GM19043 (cell line): ENCODE measurements around the gene FLRT1.

Experiments used
- ATAC-seq: cut with Tn5 transposase; IDR thresholded peaks from one replicate; pipeline ENCODE4 v1.9.1; 2021; ENCODE audit warnings: low read depth; ENCODE audit not compliant: unreplicated experiment

Gene FLRT1

DNA sequence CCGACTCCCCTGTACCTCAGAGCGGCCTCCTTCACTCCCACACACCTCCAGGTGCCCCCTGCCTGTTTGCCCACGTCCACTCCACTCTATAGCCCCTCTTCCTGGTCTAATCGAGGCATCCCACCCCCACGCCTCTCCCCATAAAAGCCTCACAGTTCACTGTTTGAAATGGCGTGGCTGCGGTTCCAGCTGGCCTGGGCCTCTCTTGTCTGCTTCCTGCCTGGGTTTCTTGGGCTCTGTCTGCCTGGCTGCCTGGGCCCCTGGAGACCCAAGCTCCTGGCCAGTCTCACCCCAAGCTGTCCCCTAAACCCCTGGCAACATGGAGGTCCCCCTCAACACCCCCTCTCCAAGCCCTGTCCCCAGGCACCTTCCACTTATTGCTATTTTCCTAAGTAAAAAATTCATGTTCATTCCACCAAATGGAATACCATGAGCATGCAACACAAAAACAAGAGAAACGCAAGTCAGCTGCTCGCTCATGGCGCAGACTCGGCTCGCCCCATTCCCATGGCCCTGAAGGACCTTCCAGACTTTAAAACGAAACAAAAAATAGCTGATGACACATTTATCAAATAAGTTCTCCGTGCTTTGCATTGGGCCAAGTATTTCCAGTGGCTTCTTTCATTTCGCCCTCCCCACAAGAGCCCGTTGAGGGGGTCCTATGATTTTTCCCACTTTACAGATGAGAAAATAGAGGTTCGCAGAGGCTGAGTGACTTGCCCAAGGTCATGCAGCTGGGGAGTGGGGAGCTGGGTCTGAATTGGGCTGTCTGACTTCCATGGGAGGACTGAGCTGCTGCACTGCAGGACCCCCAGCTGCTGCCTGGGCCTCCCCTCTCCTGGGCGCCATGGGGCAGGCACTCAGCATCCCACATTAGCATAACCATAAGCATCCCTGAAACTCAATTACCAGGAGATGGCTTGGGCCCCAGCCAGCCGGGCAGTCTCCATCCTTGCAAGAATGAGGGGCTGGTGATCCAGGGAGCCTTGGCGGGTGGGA is 11.7 kb upstream of the FLRT1 start:
- no peak for ATAC-seq

DNA sequence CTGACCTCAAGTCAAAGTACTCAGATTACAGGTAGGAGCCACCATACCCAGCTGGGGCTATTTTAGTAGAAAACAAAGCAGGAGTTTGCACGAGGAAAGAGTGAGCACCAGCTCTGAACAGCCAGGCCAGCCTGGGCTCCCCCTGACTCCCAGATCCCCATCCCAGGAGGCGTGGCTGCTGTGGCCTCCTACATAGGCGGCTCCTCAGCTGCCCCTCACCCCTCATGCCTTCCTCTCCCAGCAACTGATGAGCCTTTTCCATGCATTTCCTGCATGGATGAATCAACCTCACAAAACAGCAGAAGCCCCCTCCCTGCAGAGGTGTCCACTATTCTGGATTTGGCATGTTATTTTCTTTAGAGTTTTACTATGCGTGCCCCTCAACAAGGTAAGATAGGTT is 10.5 kb upstream of the FLRT1 start:
- ATAC-seq, result no peak

DNA sequence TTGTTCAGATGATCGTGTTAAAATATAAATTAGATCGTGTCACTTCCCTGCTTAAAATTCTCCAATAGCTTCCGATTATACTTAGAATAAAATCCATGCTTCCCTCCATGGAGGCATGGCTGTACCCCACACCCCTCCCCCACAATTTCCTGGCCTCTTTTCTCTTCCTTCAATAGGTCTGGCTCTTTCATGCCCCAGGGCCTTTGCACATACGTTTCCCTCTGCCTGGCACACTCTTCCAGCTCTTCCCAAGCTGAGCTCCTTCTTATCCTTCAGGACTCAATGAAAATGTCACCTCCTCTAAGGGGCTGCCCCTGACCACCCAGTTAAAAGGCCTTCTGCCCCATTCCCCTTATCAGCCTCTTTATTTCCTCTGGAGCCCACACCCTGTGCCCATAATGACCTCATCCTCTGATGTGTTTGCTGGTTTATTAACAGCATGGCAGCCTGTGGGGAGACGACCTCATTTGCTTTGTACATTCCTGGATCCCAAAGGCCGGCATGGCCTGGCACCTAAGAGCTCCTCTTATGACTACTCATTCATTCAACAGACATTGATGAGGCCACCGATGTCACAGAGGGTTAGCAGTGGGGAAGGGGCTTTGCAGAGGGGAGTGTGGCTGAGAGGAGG is 9.0 kb upstream of the FLRT1 start:
- ATAC-seq, result no peak

DNA sequence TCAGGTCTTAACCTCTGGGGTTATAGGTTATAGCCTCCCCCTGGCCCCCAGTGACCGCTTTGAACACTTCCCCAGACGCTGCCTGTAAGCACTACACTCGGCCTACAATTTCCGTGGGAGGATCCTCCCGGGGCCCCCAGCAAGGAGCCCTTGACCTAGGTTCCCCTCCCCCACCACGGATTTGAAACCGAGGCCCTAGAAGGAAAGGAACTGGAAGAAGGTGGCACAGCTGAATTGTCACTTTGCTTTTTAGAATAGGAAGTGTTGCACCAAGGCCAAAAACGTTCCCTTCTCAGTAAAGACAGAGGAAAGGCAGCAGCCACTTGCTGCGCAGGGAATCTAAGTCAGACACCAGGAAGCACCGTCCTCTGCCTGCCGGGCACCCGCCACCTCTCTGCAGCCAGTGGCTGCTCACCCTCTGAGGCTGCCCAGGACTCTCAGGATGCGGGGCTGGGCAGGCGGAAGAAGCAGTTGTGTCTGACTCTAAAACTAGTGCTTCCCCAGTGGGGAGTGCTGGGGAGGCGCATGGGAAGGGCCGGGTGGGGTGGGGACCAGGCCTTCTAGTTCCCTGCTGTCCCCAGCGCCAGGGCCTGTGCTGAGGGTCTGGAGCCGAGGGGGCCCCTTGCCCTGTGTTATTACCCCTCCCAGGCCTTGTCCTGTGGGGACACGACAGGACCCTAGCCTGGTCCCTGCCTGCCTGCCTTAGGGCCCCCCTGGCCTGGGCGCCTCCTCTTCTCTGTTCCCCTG is 7.9 kb upstream of the FLRT1 start:
- ATAC-seq, result no peak

DNA sequence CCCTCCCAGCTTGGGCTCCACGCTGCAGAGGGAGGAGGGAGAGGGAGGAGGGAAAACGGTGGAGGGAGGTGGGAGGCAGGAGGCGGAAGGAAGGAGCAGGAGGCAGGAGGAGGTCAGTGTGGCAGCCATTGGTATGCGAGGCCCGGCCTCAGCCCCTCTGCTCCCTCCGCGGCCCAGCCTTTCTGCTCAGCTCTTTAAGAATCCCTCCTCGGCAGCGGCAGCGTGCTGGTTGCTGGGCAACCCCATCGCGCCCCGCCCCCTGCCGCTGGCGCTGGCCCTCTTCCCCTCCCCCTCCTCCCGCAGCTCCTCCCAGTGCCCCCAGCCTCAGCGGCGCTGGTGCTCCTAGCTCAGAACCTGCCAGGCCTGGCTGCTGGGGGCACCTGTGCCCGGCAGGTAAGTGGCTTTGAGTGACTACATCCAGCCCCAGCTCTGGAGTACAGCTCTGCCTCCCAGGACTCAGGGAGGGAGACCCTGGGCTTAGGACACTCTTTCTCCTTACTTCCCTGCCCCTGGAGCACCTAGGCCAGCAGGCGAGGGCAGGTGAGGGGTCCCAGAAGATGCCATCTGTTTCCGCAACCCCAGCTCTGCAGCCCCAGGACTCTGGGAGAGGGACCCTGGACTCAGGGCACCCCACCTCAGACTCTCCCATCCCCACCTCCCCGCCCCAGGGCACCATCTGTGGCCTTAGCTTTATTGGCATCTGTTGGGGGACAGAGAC is 7.2 kb upstream of the FLRT1 start:
- ATAC-seq, result no peak

GRCh38 chr11:64029773-64030172 is 6.0 kb upstream of the FLRT1 start:
- ATAC-seq, result no peak

- ATAC-seq, result no peak
Observed at GRCh38 chr11:64031001-64031400, 4.7 kb upstream of the FLRT1 start.

DNA sequence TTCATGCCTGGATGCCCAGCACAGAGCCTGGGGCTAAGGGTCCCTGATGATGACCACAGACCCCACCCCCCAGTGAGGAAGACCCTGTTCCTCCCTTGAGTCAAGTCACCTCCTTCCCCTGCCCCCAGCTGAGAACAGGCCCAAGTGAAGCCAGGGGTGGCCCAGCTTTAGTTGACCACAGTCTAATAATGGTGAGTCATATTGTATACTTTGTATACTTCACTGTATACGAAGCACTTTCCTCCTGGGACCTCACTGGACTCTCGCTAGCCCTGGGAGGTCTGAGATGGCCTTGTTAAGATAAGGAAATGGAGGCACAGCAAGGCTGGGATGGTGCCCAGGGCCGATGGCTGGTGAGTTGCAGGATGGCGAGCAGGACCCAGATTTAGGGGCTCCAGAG is 3.7 kb upstream of the FLRT1 start:
- no peak for ATAC-seq

GRCh38 chr11:64034411-64034811 is 1.3 kb upstream of the FLRT1 start:
- ATAC-seq, result no peak

GRCh38 chr11:64035081-64035524 is 628 bp upstream of the FLRT1 start:
- no peak for ATAC-seq

DNA sequence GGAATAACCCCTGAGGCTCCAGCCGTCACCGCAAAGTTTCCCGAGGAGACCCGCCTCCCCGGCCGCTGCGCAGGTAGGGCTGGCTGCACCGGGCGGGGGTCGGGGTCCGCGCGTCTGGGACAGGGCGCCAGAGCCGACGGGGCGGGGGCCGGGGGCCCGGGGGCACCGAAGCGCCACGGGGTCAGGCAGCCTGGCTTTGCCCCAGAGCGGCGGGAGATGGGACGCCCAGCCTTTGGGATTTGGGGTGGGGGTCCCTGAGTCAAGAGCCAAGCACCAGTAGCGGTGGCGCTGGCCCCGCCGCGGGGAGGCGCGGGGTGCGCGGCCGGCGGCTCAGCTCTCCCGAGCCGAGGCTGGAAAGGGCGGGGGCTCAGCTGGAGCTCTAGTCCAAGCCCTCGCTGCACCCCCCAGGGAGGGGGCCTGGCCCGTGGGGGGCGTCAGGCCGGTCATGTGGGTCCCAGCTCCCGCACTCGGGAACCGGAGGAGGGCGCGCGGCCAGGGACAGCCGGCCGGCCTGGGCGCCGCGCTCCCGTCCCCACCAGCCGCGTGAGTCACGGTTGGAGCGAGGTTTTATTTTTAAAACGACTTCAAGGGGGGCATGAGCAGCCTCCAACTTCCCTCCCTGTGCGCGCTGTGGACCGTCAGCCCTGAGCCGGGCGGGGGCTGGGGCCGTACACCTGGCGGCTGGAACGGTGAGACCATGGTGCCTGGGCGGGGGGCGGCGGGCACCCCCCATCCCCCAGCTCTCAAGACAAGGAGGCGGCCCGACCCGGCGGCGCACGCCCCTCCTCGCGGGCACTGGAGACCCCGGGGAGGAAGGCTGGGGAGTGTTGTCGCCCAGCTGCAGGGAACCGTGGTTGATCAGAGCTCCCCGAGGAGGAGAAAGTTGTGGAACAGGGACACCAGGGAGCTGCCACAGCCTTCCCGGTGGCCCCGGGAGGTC is 626 bp downstream of the FLRT1 start:
- ATAC-seq, result no peak

GRCh38 chr11:64037027-64037634 is 1.4 kb downstream of the FLRT1 start:
- no peak for ATAC-seq

- no peak for ATAC-seq
Observed at GRCh38 chr11:64038500-64038899, 2.8 kb downstream of the FLRT1 start.

DNA sequence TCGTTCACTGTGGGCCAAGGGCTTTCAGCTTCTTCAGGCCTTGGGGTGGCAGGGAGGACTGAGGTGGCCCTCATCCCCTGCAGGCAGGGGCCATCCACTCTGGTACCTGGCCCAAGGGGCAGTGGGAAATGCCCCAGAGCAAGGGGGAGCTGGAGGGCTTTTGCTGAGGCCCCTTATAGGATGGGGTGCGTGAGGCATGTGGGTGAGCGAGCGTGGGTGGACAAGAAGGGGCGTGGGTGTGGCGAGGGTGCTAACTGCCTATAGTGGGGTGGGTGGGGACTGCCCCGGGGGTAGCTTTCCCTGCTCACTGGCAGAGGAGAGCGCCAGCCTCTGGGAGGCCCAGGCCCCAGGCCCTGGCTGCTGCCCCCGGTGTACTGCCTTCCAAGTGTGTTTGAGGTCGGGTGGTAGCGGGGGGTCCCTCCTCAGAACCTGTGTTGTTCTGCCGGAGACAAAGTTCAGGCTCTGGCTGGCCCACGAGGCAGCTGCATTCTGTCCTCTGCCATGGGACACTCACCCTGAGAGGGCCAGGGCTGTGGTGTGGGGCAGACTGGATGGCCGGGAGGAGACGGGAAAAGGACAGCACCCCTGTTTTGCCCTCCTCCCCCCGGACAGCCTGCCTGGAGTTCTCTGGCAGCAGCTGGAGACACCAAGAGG is 3.4 kb downstream of the FLRT1 start:
- ATAC-seq, result no peak

- no peak for ATAC-seq
Observed at GRCh38 chr11:64040684-64041322, 5.1 kb downstream of the FLRT1 start.

DNA sequence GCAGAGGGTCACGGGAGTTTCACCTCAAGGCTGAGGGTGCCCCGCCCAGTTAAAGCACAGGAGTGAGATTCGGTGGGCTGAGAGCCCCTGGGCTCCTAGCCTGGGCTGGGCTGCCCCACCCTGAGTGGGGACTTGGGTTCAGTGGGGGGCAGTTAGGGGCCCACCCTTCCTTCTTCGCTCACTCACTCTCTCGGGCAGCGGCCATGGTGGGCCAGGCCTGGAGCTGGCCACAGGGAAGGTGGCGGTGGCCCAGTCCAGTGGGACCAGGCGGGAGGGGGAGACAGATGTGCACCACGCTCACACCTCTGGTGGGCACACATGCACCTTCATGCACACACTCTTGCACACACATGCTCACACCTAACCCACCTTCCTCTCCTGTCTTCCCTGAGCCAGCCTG is 6.1 kb downstream of the FLRT1 start:
- ATAC-seq, result no peak

DNA sequence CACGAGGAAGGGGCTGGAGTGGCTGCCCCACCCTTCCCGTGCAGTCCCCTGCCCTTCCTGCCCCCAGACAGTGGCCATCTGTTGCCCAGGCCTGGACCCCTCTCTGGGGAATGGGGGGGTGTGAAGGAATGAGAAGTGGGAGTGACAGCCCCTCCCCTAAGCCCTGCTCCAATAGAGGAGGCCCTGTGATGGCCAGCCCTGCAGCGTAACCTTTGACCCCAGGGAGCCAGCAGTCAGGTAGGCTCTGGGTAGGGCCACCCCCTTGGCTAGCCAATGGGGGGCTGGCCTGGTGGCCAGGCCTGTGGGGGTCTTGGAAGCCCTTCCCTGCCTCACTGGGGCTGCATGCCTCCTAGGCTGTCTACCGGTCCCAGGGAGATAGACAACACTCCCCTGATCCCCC is 6.6 kb downstream of the FLRT1 start:
- no peak for ATAC-seq

DNA sequence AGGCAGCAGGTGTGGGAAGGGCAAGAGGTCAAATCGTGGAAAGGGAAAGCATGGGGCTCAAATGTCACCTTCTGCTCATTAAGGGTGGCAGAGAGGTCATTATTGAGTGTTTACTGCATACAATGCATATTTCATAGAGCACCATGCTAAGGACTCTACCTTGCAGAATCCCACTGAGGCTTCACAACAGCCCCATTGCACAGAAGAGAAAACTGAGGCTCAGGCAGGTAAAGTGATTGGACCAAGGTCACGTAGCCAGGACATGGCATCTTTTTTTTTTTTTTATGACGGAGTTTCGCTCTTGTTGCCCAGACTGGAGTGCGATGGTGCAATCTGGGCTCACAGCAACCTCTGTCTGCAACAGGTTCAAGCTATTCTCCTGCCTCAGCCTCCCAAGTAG is 7.8 kb downstream of the FLRT1 start:
- no peak for ATAC-seq
